Endothelial cell of umbilical vein (primary cell): ENCODE data around the gene ATG4D. TPM values are rescaled to one million over a fixed set of nuclear protein-coding genes. Genes with fewer than 3 reads are reported as not detected.

Source experiments
- BruUV-seq: library from RNA; stranded (reverse); fragments of 400-500 nt; replicated peaks from 2 replicates; lab custom pipeline; 2021; lab: Mats Ljungman, UMichigan
- CTCF ChIA-PET: fragments of 300-600, 350-600 bp; sonication (Branson Sonifier 250); formaldehyde crosslinking; loops from one replicate; lab custom pipeline; 2021; ENCODE audit warnings: antibody characterized with exemption, inconsistent platforms; lab: Charles Lee
- POLR2A ChIA-PET: fragments of 300-600, 350-600 bp; sonication (Branson Sonifier 250); formaldehyde crosslinking; loops from one replicate; lab custom pipeline; 2021; ENCODE audit warnings: antibody characterized with exemption, inconsistent platforms; lab: Charles Lee
- DNase-seq: peaks from one replicate; pipeline ENCODE4 v3.0.0-alpha.2; 2011; ENCODE audit warnings: low read depth, low spot score
- FAIRE-seq: peaks from 2 replicates; lab custom pipeline; 2011; peaks lifted over from hg19 to GRCh38; lab: Jason Lieb, UNC
- H2AFZ ChIP-seq: 2 replicates; pipeline ENCODE4 v1.6.0; 2012; ENCODE audit warnings: low read depth, low read length, control low read depth, inconsistent platforms
- H3K27ac ChIP-seq: 2 replicates; pipeline ENCODE4 v1.5.1; 2011; ENCODE audit warnings: low read depth, mild to moderate bottlenecking, control low read depth, low read length, moderate library complexity; ENCODE audit not compliant: insufficient read depth
- H3K27me3 ChIP-seq, 2 experiments: 2 replicates each; pipeline versions ENCODE4 v1.6.0 to v1.6.1; 2011; ENCODE audit warnings: low read length in 2 of 2, mixed read lengths in 1 of 2; ENCODE audit not compliant: control insufficient read depth in 2 of 2, insufficient read depth in 2 of 2
- H3K36me3 ChIP-seq, 2 experiments: 2 replicates in 1 of 2; 3 replicates in 1 of 2; pipeline ENCODE4 v1.5.1; 2011; ENCODE audit warnings: low read length in 2 of 2, mild to moderate bottlenecking in 1 of 2, moderate library complexity in 1 of 2; ENCODE audit not compliant: control insufficient read depth in 2 of 2, insufficient read depth in 2 of 2; ENCODE audit errors: extremely low read depth in 1 of 2
- H3K4me1 ChIP-seq: 3 replicates; pipeline ENCODE4 v1.5.1; 2011; ENCODE audit warnings: mild to moderate bottlenecking, low read length; ENCODE audit not compliant: control insufficient read depth, insufficient read depth; ENCODE audit errors: extremely low read depth
- H3K4me2 ChIP-seq: 2 replicates; pipeline ENCODE4 v1.6.1; 2011; ENCODE audit warnings: low read length, control low read depth, mixed read lengths; ENCODE audit not compliant: insufficient read depth
- H3K4me3 ChIP-seq, 3 experiments: fragments of 200-600 bp in 1 of 3; sonication (generic), shearing (Covaris generic) in 1 of 3; replicated peaks in 1 of 3; 2 replicates each; pipeline ENCODE4 v1.5.1; 2011 to 2016; ENCODE audit warnings: control low read depth in 3 of 3, low read length in 3 of 3, mild to moderate bottlenecking in 2 of 3, inconsistent platforms in 1 of 3, low read depth in 1 of 3, moderate library complexity in 1 of 3; ENCODE audit not compliant: insufficient read depth in 1 of 3
- H3K79me2 ChIP-seq: 2 replicates; pipeline ENCODE4 v1.6.0; 2012; ENCODE audit warnings: low read length, inconsistent platforms; ENCODE audit not compliant: control insufficient read depth, insufficient read depth
- H3K9ac ChIP-seq: replicated peaks from 2 replicates; pipeline ENCODE3; 2011; ENCODE audit warnings: low read length, control low read depth; ENCODE audit not compliant: insufficient read depth; ENCODE audit errors: extremely low read depth
- H3K9me1 ChIP-seq: replicated peaks from 3 replicates; pipeline ENCODE4 v1.6.0; 2011; ENCODE audit warnings: mild to moderate bottlenecking, low read length; ENCODE audit not compliant: control insufficient read depth, insufficient read depth; ENCODE audit errors: extremely low read depth
- H3K9me3 ChIP-seq: replicated peaks from 2 replicates; pipeline ENCODE4 v1.5.1; 2012; ENCODE audit warnings: low read length, inconsistent platforms; ENCODE audit not compliant: control insufficient read depth, insufficient read depth
- H4K20me1 ChIP-seq: replicated peaks from 2 replicates; pipeline ENCODE3; 2011; ENCODE audit warnings: mild to moderate bottlenecking, low read length; ENCODE audit not compliant: control insufficient read depth, insufficient read depth; ENCODE audit errors: extremely low read depth
- CTCF ChIP-seq, 2 donors: IDR thresholded peaks; 1 replicate in 1 of 2; 2 replicates in 1 of 2; pipeline ENCODE4 v1.5.1; 2011; ENCODE audit warnings: low read length in 2 of 2, mild to moderate bottlenecking in 2 of 2, moderate library complexity in 2 of 2, control low read depth in 1 of 2, inconsistent platforms in 1 of 2, low read depth in 1 of 2; ENCODE audit not compliant: insufficient read depth in 1 of 2; ENCODE audit errors: extremely low read depth in 1 of 2
- EZH2 ChIP-seq: IDR thresholded peaks from 2 replicates; pipeline ENCODE4 v1.6.1; 2012; ENCODE audit warnings: borderline replicate concordance, low read depth, mild to moderate bottlenecking, moderate library complexity, low read length, inconsistent platforms; ENCODE audit not compliant: severe bottlenecking
- FOS ChIP-seq: IDR thresholded peaks from 2 replicates; pipeline ENCODE4 v1.6.1; 2011; ENCODE audit warnings: mild to moderate bottlenecking, low read length, moderate library complexity, borderline replicate concordance; ENCODE audit not compliant: insufficient read depth
- GATA2 ChIP-seq: IDR thresholded peaks from 2 replicates; pipeline ENCODE4 v1.7.0; 2011; ENCODE audit warnings: low read depth, mild to moderate bottlenecking, moderate library complexity, mixed read lengths, low read length; ENCODE audit not compliant: insufficient read length, insufficient read depth
- JUN ChIP-seq: IDR thresholded peaks from 2 replicates; pipeline ENCODE4 v1.6.1; 2011; ENCODE audit warnings: borderline replicate concordance, low read depth; ENCODE audit not compliant: insufficient read length, insufficient read depth
- MAX ChIP-seq: IDR thresholded peaks from 2 replicates; pipeline ENCODE4 v1.6.1; 2011; ENCODE audit not compliant: insufficient read depth, insufficient read length
- MYC ChIP-seq: IDR thresholded peaks from one replicate; pipeline ENCODE4 v1.6.1; 2011; ENCODE audit warnings: mild to moderate bottlenecking, low read depth, low read length
- POLR2A ChIP-seq: IDR thresholded peaks from 2 replicates; pipeline ENCODE4 v1.6.1; 2012; ENCODE audit warnings: low read depth, mild to moderate bottlenecking, control low read depth, low read length
- POLR2AphosphoS5 ChIP-seq: IDR thresholded peaks from 2 replicates; pipeline ENCODE4 v1.6.1; 2012; ENCODE audit warnings: low read depth, mild to moderate bottlenecking, control low read depth, low read length, moderate library complexity; ENCODE audit not compliant: insufficient read depth
- dilution Hi-C: fragments of 300-500 bp; cut with MboI; formaldehyde crosslinking; loops from one replicate; pipeline ENCODE4 v1.15.0; 2019; ENCODE audit warnings: low sequenced_read_pairs; ENCODE audit not compliant: extremely low pct_ligation_motif_present
- intact Hi-C: fragments of 100-400 bp; cut with micrococcal nuclease; formaldehyde crosslinking; loops from one replicate; pipeline ENCODE4 v1.10.0; 2022
- polyA plus RNA-seq, 4 experiments: library from polyadenylated mRNA; depleted of rRNA in 3 of 4; stranded (reverse) in 3 of 4; unstranded in 1 of 4; fragments of >200 nt; gene quantifications; 2 replicates each; pipeline versions ENCODE4 v1.2.1 to v1.2.3, GENCODE V29; 2011 to 2012; ENCODE audit warnings: missing spikeins in 1 of 4
- total RNA-seq: library from RNA; stranded (reverse); gene quantifications from 2 replicates; pipeline ENCODE4 v1.2.3, GENCODE V29; 2021

ATG4D gene
- total and polyA plus RNA-seq, 2 donors (not counting 3 experiments of a cell fraction or from before 2014, with no cell fraction given): 19.8 to 24.9 TPM

- intact Hi-C loops: no loop called here
- Histone ChIP-seq H3K9me3 (no peaks in the 10 kb centered on the region), H3K79me2 (no peaks in the 10 kb centered on the region), H3K36me3 (no peaks in the 10 kb centered on the region), H3K4me3 (no peak overlapping the region), H4K20me1 (no peaks in the 10 kb centered on the region), H2AFZ (no peak overlapping the region), H3K4me1 (peaks cover 2% of the 10 kb centered on the region), H3K9me1 (no peaks in the 10 kb centered on the region), H3K27ac (no peak overlapping the region), H3K4me2 (peak overlapping the region; percentile 8), H3K9ac (no peak overlapping the region), H3K27me3 (peaks cover 44 to 56% of the 10 kb centered on the region in 2 experiments)
- TF ChIP-seq FOS (no peak), POLR2A (no peak), MAX (no peak)
- DNase-seq (no peak), FAIRE-seq (no peak)
- POLR2A ChIA-PET: interaction anchor here (0.6 kb wide), 1 partner anchor 139 kb away, joined by 3 read pairs; no protein-coding TSS in a partner anchor
- CTCF ChIA-PET: interaction anchor here (1.0 to 2.2 kb wide), 4 partner anchors 13 to 181 kb away, joined by 4 to 12 read pairs (median 5); no protein-coding TSS in a partner anchor
- no TSS peak for BruUV-seq
- dilution Hi-C loops: no loop called here
Measured at GRCh38 chr19:10518444-10519361, 25.0 kb upstream of the ATG4D start.

DNA sequence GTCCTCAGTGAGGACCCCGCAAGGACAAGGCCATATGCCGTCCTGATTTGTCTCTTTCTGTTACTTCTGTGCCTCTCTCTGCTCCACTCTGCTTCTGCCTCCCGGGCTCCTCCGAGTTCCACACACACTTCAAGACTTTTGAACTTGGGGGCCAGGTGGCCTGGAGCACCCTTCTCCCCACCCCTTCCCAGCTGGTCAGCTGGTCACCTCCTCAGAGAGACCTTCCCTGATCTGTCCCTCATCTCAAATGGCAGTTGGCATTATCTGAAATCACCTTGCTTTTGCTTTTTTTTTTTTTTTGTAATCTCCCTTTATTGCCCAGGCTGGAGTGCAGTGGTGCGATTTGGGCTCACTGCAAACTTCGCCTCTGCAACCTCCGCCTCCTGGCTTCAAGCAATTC, 24.3 kb upstream of the ATG4D start:
- CTCF ChIA-PET: interaction anchor here (1.1 to 1.6 kb wide), 2 partner anchors 13 to 180 kb away, joined by 3 to 6 read pairs; no protein-coding TSS in a partner anchor
- POLR2A ChIA-PET: no interaction called here

More for the DNA sequence above, 24.3 kb upstream of the ATG4D start:
- no peak overlapping the region for H3K4me3 ChIP-seq
- H3K9me3 ChIP-seq: no peaks in the 10 kb centered on the region
- no peak for FAIRE-seq
- no peaks in the 10 kb centered on the region for H3K79me2 ChIP-seq
- no peak overlapping the region for H3K27ac ChIP-seq
- TF ChIP-seq CTCF (IDR thresholded peaks at IDR 0.05; ENCODE audit: extremely low read depth in 1 of 2, insufficient read depth in 1 of 2, low read depth in 1 of 2, low read length in 2 of 2) (no peak), MAX (no peak), FOS (no peak), POLR2A (no peak), JUN (no peak), GATA2 (no peak), EZH2 (no peak), POLR2AphosphoS5 (no peak), MYC (no peak)
- DNase-seq: no peak
- dilution Hi-C loops (no loop called here), intact Hi-C loops (no loop called here)
- no TSS peak for BruUV-seq
- no peak overlapping the region for H3K9ac ChIP-seq
- no peak overlapping the region for H3K4me2 ChIP-seq
- no peaks in the 10 kb centered on the region for H3K36me3 ChIP-seq
- H2AFZ ChIP-seq: no peak overlapping the region
- H3K4me1 ChIP-seq: peaks cover 2% of the 10 kb centered on the region
- H4K20me1 ChIP-seq: no peaks in the 10 kb centered on the region
- H3K9me1 ChIP-seq: no peaks in the 10 kb centered on the region
- H3K27me3 ChIP-seq: peaks cover 41 to 53% of the 10 kb centered on the region in 2 experiments
